HG03354 (cell line): ENCODE measurements around the gene SLIT3.

Source experiments
- ATAC-seq: cut with Tn5 transposase; IDR thresholded peaks from one replicate; pipeline ENCODE4 v1.9.1; 2021; ENCODE audit warnings: mild to moderate bottlenecking; ENCODE audit not compliant: unreplicated experiment, poor library complexity, severe bottlenecking

Gene SLIT3

GRCh38 chr5:169301386-169301934, 521 bp upstream of the SLIT3 start:
- no peak for ATAC-seq

- no peak for ATAC-seq
These were observed 1.1 kb downstream of the SLIT3 start for GRCh38 chr5:169299663-169300467.

- no peak for ATAC-seq
These were observed 1.7 kb downstream of the SLIT3 start for GRCh38 chr5:169299191-169299662.

GRCh38 chr5:169298193-169298592, 2.7 kb downstream of the SLIT3 start:
- no peak for ATAC-seq

- ATAC-seq = no peak
These were observed 4.4 kb downstream of the SLIT3 start for GRCh38 chr5:169296419-169297143.

- no peak for ATAC-seq
These were observed 5.6 kb downstream of the SLIT3 start for GRCh38 chr5:169295306-169295705.

GRCh38 chr5:169294621-169295020, 6.3 kb downstream of the SLIT3 start:
- no peak for ATAC-seq

GRCh38 chr5:169291877-169292276, 9.1 kb downstream of the SLIT3 start:
- ATAC-seq = no peak

- ATAC-seq = no peak
These were observed 10.0 kb downstream of the SLIT3 start for GRCh38 chr5:169290895-169291294.

- ATAC-seq = no peak
These were observed 11.4 kb downstream of the SLIT3 start for GRCh38 chr5:169289520-169289919.

GRCh38 chr5:169288066-169288930, 12.6 kb downstream of the SLIT3 start:
- no peak for ATAC-seq

- no peak for ATAC-seq
These were observed 13.4 kb downstream of the SLIT3 start for GRCh38 chr5:169287529-169287928.

- ATAC-seq = no peak
These were observed 14.2 kb downstream of the SLIT3 start for GRCh38 chr5:169286572-169287300.

- ATAC-seq = no peak
These were observed 17.1 kb downstream of the SLIT3 start for GRCh38 chr5:169283887-169284286.

- no peak for ATAC-seq
These were observed 19.3 kb downstream of the SLIT3 start for GRCh38 chr5:169281625-169282024.

GRCh38 chr5:169280696-169281095, 20.2 kb downstream of the SLIT3 start:
- no peak for ATAC-seq

GRCh38 chr5:169280286-169280685, 20.7 kb downstream of the SLIT3 start:
- no peak for ATAC-seq

GRCh38 chr5:169279125-169279524, 21.8 kb downstream of the SLIT3 start:
- no peak for ATAC-seq

GRCh38 chr5:169273881-169274280, 27.1 kb downstream of the SLIT3 start:
- ATAC-seq = no peak
